ENCODE measurements around the gene SLIT1. TPM values are rescaled to one million over a fixed set of nuclear protein-coding genes. Genes with fewer than 3 reads are reported as not detected.

The SLIT1 gene
- total RNA-seq, 1 donor from 2014 or later, result 0.51 TPM

DNA sequence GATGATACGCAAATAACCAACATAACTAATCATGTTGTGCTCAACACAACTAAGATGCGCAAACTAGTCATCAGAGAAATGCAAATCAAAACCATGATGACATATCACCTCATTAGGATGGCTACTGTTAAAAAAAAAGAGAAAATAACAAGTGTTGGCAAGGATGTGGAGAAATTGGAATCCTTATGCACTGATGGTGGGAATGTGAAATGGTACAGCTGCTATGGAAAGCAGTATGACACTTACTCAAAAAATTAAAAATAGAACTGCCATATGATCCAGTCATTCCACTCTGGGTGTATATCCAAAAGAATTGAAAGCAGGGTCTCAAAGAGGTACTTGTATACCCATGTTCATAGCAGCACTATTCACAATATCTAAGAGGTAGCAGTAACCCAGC, 42.9 kb downstream of the SLIT1 start:
- ChIA-PET POLR2A (no interaction called here), CTCF (no interaction called here)
- Mint-ChIP-seq H3K27me3 (peaks cover 32% of the 10 kb centered on the region), H3K36me3 (ENCODE audit: low read depth) (no peaks in the 10 kb centered on the region), H3K4me3 (no peak overlapping the region), H3K27ac (no peak overlapping the region), H3K9me3 (no peaks in the 10 kb centered on the region), H3K4me1 (no peaks in the 10 kb centered on the region)
- ATAC-seq (ENCODE audit: low read depth) (no peak), DNase-seq (no peak)
- intact Hi-C loops (cut with micrococcal nuclease), result no loop called here
- TF ChIP-seq, protein P1, sequence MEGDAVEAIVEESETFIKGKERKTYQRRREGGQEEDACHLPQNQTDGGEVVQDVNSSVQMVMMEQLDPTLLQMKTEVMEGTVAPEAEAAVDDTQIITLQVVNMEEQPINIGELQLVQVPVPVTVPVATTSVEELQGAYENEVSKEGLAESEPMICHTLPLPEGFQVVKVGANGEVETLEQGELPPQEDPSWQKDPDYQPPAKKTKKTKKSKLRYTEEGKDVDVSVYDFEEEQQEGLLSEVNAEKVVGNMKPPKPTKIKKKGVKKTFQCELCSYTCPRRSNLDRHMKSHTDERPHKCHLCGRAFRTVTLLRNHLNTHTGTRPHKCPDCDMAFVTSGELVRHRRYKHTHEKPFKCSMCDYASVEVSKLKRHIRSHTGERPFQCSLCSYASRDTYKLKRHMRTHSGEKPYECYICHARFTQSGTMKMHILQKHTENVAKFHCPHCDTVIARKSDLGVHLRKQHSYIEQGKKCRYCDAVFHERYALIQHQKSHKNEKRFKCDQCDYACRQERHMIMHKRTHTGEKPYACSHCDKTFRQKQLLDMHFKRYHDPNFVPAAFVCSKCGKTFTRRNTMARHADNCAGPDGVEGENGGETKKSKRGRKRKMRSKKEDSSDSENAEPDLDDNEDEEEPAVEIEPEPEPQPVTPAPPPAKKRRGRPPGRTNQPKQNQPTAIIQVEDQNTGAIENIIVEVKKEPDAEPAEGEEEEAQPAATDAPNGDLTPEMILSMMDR (IDR thresholded peaks at IDR 0.05), result no peak

DNA sequence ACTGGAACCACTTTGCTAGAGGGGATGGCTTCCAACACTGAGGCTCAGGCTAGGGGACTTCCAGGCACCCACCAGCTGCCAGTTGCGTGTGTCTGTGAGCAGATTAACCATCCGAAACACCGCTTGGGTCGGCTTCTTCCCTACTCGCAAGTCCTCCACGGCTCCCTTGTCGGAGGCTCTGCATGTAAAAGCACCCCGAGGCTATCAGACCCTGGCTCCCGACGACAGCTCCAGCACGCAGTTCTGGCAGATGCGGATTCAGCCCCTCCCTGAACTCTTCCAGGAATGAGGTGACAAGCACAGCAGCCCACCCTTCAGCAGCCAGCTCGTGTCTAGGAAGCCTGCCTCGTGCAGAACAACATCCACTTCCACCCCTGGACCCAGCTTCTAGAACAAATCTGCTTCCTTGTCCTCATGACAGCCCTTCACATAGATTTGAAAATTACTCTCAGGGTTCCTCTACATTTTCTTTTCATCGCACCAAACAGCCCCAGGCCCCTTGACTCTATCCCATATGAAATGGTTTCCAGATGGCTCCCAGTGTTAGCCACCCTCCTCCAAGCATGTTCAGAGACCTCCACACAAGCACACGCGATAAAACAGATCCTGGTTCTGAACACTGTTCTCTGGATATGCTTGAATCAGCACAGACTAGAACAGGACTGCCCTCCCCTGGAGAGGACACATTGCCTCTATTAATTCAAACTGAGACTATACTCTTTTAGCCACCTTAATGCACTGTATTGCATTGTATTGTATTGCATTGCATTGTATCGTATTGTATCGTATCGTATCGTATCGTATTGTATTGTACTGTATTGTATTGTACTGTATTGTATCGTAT, 44.6 kb downstream of the SLIT1 start:
- intact Hi-C loops (cut with micrococcal nuclease), result no loop called here
- no peak overlapping the region for H3K27ac Mint-ChIP-seq
- peaks cover 25% of the 10 kb centered on the region for H3K27me3 Mint-ChIP-seq
- H3K36me3 Mint-ChIP-seq (ENCODE audit: low read depth), result no peaks in the 10 kb centered on the region
- TF ChIP-seq, protein P1 (IDR thresholded peaks at IDR 0.05), result no peak
- no peak for DNase-seq
- ChIA-PET CTCF (no interaction called here), POLR2A (no interaction called here)
- no peak for ATAC-seq (ENCODE audit: low read depth)
- no peak overlapping the region for H3K4me3 Mint-ChIP-seq
- H3K4me1 Mint-ChIP-seq, result no peaks in the 10 kb centered on the region
- no peaks in the 10 kb centered on the region for H3K9me3 Mint-ChIP-seq

DNA sequence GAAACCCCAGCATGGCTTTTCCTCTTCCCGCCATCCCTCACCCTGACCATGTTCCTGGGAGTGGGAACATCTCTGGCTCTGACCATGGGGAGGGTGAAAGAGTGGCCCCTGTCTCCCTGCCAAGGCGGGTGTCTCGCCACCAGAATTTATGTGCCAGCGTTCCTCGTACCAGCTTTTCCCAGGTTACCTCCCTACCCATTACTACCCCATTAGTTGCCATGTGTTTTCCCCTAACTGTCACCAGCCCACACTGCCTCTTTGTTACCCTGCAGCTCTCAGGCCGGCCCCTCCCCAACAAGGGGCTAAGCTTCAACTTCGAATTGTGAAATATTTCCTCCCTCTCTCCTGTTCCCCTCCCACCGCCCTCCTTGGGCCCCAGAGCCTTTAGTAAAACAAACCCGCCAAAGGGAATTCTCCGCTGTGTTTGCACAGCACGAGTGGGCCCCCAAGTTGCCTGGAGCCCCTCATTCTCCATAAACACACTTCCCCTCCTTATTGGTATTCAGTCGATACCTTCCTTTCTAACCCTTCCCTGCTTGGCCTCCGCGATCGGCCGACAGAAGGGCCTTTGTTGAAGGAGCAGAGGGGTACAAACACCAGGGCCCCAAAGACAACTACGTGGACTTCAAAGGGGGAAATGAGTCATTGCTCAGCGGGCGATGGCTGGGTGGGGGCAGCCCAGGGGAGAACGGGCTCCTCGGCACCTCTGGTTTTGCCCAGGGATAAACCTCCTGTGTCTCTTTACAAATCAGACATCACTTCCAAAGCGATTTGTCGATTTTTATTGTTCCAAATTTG, 45.5 kb downstream of the SLIT1 start:
- ChIA-PET CTCF (no interaction called here), POLR2A (no interaction called here)
- no peak overlapping the region for H3K4me3 Mint-ChIP-seq
- H3K9me3 Mint-ChIP-seq, result no peaks in the 10 kb centered on the region
- no peaks in the 10 kb centered on the region for H3K36me3 Mint-ChIP-seq (ENCODE audit: low read depth)
- no peak overlapping the region for H3K27ac Mint-ChIP-seq
- DNase-seq (no peak), ATAC-seq (ENCODE audit: low read depth) (no peak)
- H3K4me1 Mint-ChIP-seq, result no peaks in the 10 kb centered on the region
- peaks cover 29% of the 10 kb centered on the region for H3K27me3 Mint-ChIP-seq
- intact Hi-C loops (cut with micrococcal nuclease), result no loop called here
- TF ChIP-seq, protein P1 (IDR thresholded peaks at IDR 0.05), result no peak

DNA sequence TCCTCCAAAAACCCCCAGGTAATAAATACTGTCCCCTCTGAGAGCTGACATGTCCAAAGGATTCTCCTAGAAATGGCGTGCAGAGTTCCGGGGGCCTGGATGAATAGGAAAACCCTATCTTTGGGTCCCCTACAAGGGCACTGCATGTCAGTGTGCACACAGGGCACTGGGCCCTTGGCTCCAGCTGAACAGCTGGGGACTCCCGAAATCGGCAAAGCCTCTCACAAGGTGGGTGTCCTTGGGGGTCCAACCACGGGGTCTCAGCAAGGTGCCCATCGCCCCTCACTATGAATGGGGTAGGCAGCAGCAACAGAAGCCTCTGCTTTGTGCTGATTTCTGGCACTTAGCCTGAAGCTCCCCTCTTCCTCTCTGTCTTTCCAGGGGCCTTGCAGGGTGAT, 46.1 kb downstream of the SLIT1 start:
- DNase-seq, result no peak
- no peaks in the 10 kb centered on the region for H3K36me3 Mint-ChIP-seq (ENCODE audit: low read depth)
- no peaks in the 10 kb centered on the region for H3K9me3 Mint-ChIP-seq
- H3K27ac Mint-ChIP-seq, result no peak overlapping the region
- intact Hi-C loops (cut with micrococcal nuclease), result no loop called here
- no peaks in the 10 kb centered on the region for H3K4me1 Mint-ChIP-seq
- H3K4me3 Mint-ChIP-seq, result no peak overlapping the region
- POLR2A ChIA-PET, result no interaction called here
- CTCF ChIA-PET, result no interaction called here
- H3K27me3 Mint-ChIP-seq, result peaks cover 30% of the 10 kb centered on the region
- TF ChIP-seq, protein P1 (IDR thresholded peaks at IDR 0.05), result no peak
- ATAC-seq (ENCODE audit: low read depth), result no peak

DNA sequence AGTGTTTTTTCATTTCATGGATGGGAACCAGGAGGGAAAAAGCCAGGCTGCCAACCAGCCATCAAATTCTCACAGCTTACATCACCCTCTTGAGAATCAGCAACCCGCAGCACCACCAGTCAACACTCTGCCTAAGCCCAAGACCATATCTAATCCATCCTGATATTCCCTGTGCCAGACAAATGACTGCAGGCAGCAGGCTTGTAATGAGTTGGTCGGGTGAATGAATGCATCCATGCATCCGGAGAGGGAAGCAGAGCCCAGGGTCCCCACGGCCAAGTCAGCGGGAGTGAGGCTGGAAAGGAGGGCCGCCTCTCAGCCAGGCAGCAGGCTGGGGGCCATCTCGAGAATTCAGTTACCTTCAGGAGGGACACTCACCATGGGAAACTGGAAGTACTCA, 46.9 kb downstream of the SLIT1 start:
- ATAC-seq (ENCODE audit: low read depth) (no peak), DNase-seq (no peak)
- no peak overlapping the region for H3K4me3 Mint-ChIP-seq
- H3K36me3 Mint-ChIP-seq (ENCODE audit: low read depth), result no peaks in the 10 kb centered on the region
- no peaks in the 10 kb centered on the region for H3K9me3 Mint-ChIP-seq
- intact Hi-C loops (cut with micrococcal nuclease), result no loop called here
- H3K27me3 Mint-ChIP-seq, result peaks cover 30% of the 10 kb centered on the region
- CTCF ChIA-PET, result no interaction called here
- H3K27ac Mint-ChIP-seq, result no peak overlapping the region
- TF ChIP-seq, protein P1 (IDR thresholded peaks at IDR 0.05), result no peak
- no peaks in the 10 kb centered on the region for H3K4me1 Mint-ChIP-seq
- POLR2A ChIA-PET, result no interaction called here

All from activated B cell treated with CpG ODN at 0.5 μM for 24 hours (primary cell).